Fibroblast of lung (primary cell): Measurements from ENCODE around the gene RHEBL1.

Experiments used
- CTCF ChIP-seq, 2 donors: IDR thresholded peaks in 1 of 2; conservative IDR thresholded peaks in 1 of 2; 1 replicate in 1 of 2; 2 replicates in 1 of 2; pipeline ENCODE4 v1.5.1; 2011 to 2012; ENCODE audit warnings: low read length in 2 of 2, control low read depth in 1 of 2, inconsistent platforms in 1 of 2, low read depth in 1 of 2, mild to moderate bottlenecking in 1 of 2
- EZH2 ChIP-seq: IDR thresholded peaks from 2 replicates; pipeline ENCODE4 v1.5.1; 2012; ENCODE audit warnings: low read length, control low read depth, mild to moderate bottlenecking; ENCODE audit errors: missing control alignments

- TF ChIP-seq CTCF (conservative IDR thresholded peaks at IDR 0.05 in 1 of 2, IDR thresholded peaks at IDR 0.05 in 1 of 2; ENCODE audit: low read depth in 1 of 2, low read length in 2 of 2) (no peak), EZH2 (no peak)
Measured at GRCh38 chr12:49079793-49080192, 10.0 kb upstream of the RHEBL1 start.
